ENCODE measurements around the gene R3HDM2. TPM values are rescaled to one million over a fixed set of nuclear protein-coding genes. Genes with fewer than 3 reads are reported as not detected.

Gene R3HDM2
- total RNA-seq, 1 experiment from 2014 or later, result 45.4 TPM

DNA sequence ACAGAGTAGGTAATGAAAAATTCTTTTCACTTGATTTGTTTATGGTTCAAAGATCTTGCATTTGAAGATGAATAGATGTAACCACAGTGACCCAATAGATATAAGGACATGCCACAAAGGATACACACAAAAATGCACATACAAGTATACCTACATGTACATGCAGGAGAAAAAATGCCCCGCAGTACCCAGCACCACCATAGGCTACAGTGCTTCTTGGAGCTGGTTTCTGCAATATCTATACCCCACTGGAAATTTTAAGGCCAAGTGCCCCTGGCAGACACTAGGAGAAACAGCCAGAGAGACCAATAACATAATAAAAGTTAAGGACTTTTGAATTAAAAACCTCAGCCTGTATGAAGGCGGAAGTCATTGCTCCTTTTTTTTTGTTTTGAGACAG, 167.7 kb downstream of the R3HDM2 start:
- H3K9ac ChIP-seq (ENCODE audit: low read length), result no peak overlapping the region
- no peaks in the 10 kb centered on the region for H3K9me2 ChIP-seq (ENCODE audit: insufficient read depth)
- no peak overlapping the region for H3K4me2 ChIP-seq (ENCODE audit: low read length)
- peaks cover 3 to 4% of the 10 kb centered on the region in 2 experiments; a peak in 1 of 4 replicates for H3K4me1 ChIP-seq (ENCODE audit: control insufficient read depth in 1 of 2, insufficient read depth in 2 of 2, low read length in 2 of 2)
- H3K9me3 ChIP-seq (ENCODE audit: control insufficient read depth in 1 of 2, insufficient read depth in 1 of 2, low read depth in 1 of 2, low read length in 2 of 2), result no peaks in the 10 kb centered on the region
- peaks cover 9 to 11% of the 10 kb centered on the region in 2 experiments; a peak in 1 of 4 replicates for H3K36me3 ChIP-seq (ENCODE audit: control insufficient read depth in 1 of 2, insufficient read depth in 2 of 2, low read length in 2 of 2)
- BruUV-seq (replicated peaks), result no TSS peak
- no peak overlapping the region for H2AFZ ChIP-seq (ENCODE audit: low read depth, low read length, poor library complexity, severe bottlenecking)
- RAD21 ChIA-PET (ENCODE audit: low non-redundant PET in 1 of 2, low total read pairs in 2 of 2, uncharacterized antibody in 2 of 2, unreplicated experiment in 2 of 2), result no interaction called here
- TF ChIP-seq SRF (IDR thresholded peaks at IDR 0.05; ENCODE audit: low read depth), result no peak
- no peak for TF ChIP-seq RAD21 (IDR thresholded peaks at IDR 0.05; ENCODE audit: low read depth)
- no peak for TF ChIP-seq TCF7L2 (IDR thresholded peaks at IDR 0.05; ENCODE audit: borderline replicate concordance, extremely low read depth, insufficient read depth, insufficient read length)
- TF ChIP-seq FOSL1 (IDR thresholded peaks at IDR 0.05; ENCODE audit: low read depth), result no peak
- no peak for TF ChIP-seq SIN3A (IDR thresholded peaks at IDR 0.05; ENCODE audit: low read depth)
- TF ChIP-seq EZH2 (IDR thresholded peaks at IDR 0.05), result no peak
- no peak for TF ChIP-seq ZFX (IDR thresholded peaks at IDR 0.05)
- TF ChIP-seq, protein P1, sequence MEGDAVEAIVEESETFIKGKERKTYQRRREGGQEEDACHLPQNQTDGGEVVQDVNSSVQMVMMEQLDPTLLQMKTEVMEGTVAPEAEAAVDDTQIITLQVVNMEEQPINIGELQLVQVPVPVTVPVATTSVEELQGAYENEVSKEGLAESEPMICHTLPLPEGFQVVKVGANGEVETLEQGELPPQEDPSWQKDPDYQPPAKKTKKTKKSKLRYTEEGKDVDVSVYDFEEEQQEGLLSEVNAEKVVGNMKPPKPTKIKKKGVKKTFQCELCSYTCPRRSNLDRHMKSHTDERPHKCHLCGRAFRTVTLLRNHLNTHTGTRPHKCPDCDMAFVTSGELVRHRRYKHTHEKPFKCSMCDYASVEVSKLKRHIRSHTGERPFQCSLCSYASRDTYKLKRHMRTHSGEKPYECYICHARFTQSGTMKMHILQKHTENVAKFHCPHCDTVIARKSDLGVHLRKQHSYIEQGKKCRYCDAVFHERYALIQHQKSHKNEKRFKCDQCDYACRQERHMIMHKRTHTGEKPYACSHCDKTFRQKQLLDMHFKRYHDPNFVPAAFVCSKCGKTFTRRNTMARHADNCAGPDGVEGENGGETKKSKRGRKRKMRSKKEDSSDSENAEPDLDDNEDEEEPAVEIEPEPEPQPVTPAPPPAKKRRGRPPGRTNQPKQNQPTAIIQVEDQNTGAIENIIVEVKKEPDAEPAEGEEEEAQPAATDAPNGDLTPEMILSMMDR (IDR thresholded peaks at IDR 0.05 in 2 of 3, conservative IDR thresholded peaks at IDR 0.05 in 1 of 3; ENCODE audit: borderline replicate concordance in 1 of 3, insufficient read depth in 1 of 3, low read depth in 2 of 3, low read length in 2 of 3), result no peak
- no peak for TF ChIP-seq JUND (IDR thresholded peaks at IDR 0.05)
- no peak for TF ChIP-seq EGR1 (IDR thresholded peaks at IDR 0.05; ENCODE audit: low read depth)
- TF ChIP-seq ELF1 (IDR thresholded peaks at IDR 0.05; ENCODE audit: borderline replicate concordance, low read depth), result no peak
- TF ChIP-seq, protein P2, sequence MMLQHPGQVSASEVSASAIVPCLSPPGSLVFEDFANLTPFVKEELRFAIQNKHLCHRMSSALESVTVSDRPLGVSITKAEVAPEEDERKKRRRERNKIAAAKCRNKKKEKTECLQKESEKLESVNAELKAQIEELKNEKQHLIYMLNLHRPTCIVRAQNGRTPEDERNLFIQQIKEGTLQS (IDR thresholded peaks at IDR 0.05), result no peak
- TF ChIP-seq CBX3 (IDR thresholded peaks at IDR 0.05; ENCODE audit: low read depth), result no peak
- H3K4me3 ChIP-seq (replicated peaks in 1 of 2; ENCODE audit: low read depth in 1 of 2, low read length in 2 of 2), result no peak overlapping the region
- H3K27ac ChIP-seq (ENCODE audit: low read depth, low read length), result no peak overlapping the region
- CTCF ChIA-PET, result interaction anchor here (0.6 to 3.3 kb wide), 3 partner anchors 190 to 594 kb away, joined by 4 to 26 read pairs (median 12); partner anchors contain the start of gene INHBE
- no peaks in the 10 kb centered on the region for H4K20me1 ChIP-seq (ENCODE audit: insufficient read depth)
- ATAC-seq, result no peak
- POLR2A ChIA-PET, result no interaction called here
- DNase-seq (ENCODE audit: low read depth, low spot score), result no peak
- H3K27me3 ChIP-seq (ENCODE audit: insufficient read depth, low read length), result no peaks in the 10 kb centered on the region
- intact Hi-C loops (cut with micrococcal nuclease), result loop anchor here (1.0 kb wide), 1 partner anchor 190 kb away; no protein-coding TSS in a partner anchor
- no peaks in the 10 kb centered on the region for H3K79me2 ChIP-seq (ENCODE audit: insufficient read depth, low read length)

All from HCT116 (cell line).